Keratinocyte (primary cell): Measurements from ENCODE around the gene FHAD1. TPM values are rescaled to one million over a fixed set of nuclear protein-coding genes. Genes with fewer than 3 reads are reported as not detected.
A peak's percentile ranks its signal among the peaks of the same experiment; 100 is the strongest.

Source experiments
- DNase-seq: peaks from one replicate; pipeline ENCODE4 v3.0.0-alpha.2; 2011; ENCODE audit warnings: low read depth, missing footprints, low spot score
- FAIRE-seq: peaks from 2 replicates; lab custom pipeline; 2011; peaks lifted over from hg19 to GRCh38; lab: Jason Lieb, UNC
- H2AFZ ChIP-seq: 2 replicates; pipeline ENCODE4 v1.6.0; 2012; ENCODE audit warnings: low read length, control low read depth, inconsistent platforms; ENCODE audit not compliant: control insufficient read depth
- H3K27ac ChIP-seq: 2 replicates; pipeline ENCODE4 v1.5.1; 2011; ENCODE audit warnings: low read length; ENCODE audit not compliant: control insufficient read depth, insufficient read depth
- H3K27me3 ChIP-seq: 3 replicates; pipeline ENCODE4 v1.6.0; 2011; ENCODE audit warnings: low read length; ENCODE audit not compliant: control insufficient read depth, insufficient read depth; ENCODE audit errors: extremely low read depth
- H3K36me3 ChIP-seq, 2 experiments: 2 replicates in 1 of 2; 3 replicates in 1 of 2; pipeline ENCODE4 v1.5.1; 2011; ENCODE audit warnings: low read length in 2 of 2, mild to moderate bottlenecking in 1 of 2; ENCODE audit not compliant: control insufficient read depth in 2 of 2, insufficient read depth in 2 of 2; ENCODE audit errors: extremely low read depth in 1 of 2
- H3K4me1 ChIP-seq: 3 replicates; pipeline ENCODE4 v1.5.1; 2011; ENCODE audit warnings: low read length; ENCODE audit not compliant: control insufficient read depth, insufficient read depth; ENCODE audit errors: extremely low read depth
- H3K4me2 ChIP-seq: 3 replicates; pipeline ENCODE4 v1.6.0; 2011; ENCODE audit warnings: low read depth, low read length; ENCODE audit not compliant: control insufficient read depth, insufficient read depth; ENCODE audit errors: extremely low read depth
- H3K4me3 ChIP-seq, 3 experiments: fragments of 200-600 bp in 1 of 3; sonication (generic) in 1 of 3; 2 replicates in 2 of 3; 3 replicates in 1 of 3; pipeline ENCODE4 v1.5.1; 2011 to 2016; ENCODE audit warnings: low read length in 3 of 3, mild to moderate bottlenecking in 3 of 3, control low read depth in 2 of 3, inconsistent platforms in 1 of 3, low read depth in 1 of 3, mixed read lengths in 1 of 3, mixed run types in 1 of 3, moderate library complexity in 1 of 3; ENCODE audit not compliant: control insufficient read depth in 2 of 3, insufficient read depth in 2 of 3; ENCODE audit errors: extremely low read depth in 1 of 3
- H3K79me2 ChIP-seq: 2 replicates; pipeline ENCODE4 v1.6.0; 2012; ENCODE audit warnings: low read length; ENCODE audit not compliant: control insufficient read depth, insufficient read depth
- H3K9ac ChIP-seq: 3 replicates; pipeline ENCODE4 v1.6.0; 2011; ENCODE audit warnings: low read length; ENCODE audit not compliant: control insufficient read depth, insufficient read depth; ENCODE audit errors: extremely low read depth
- H3K9me1 ChIP-seq: 3 replicates; pipeline ENCODE4 v1.6.0; 2011; ENCODE audit warnings: low read length; ENCODE audit not compliant: control insufficient read depth, insufficient read depth; ENCODE audit errors: extremely low read depth
- H3K9me3 ChIP-seq: 2 replicates; pipeline ENCODE4 v1.5.1; 2012; ENCODE audit warnings: low read depth, low read length; ENCODE audit not compliant: control insufficient read depth
- H4K20me1 ChIP-seq: 3 replicates; pipeline ENCODE4 v1.6.0; 2011; ENCODE audit warnings: low read length; ENCODE audit not compliant: control insufficient read depth, insufficient read depth; ENCODE audit errors: extremely low read depth
- EZH2 ChIP-seq: IDR thresholded peaks from one replicate; pipeline ENCODE4 v1.6.1; 2012; ENCODE audit warnings: inconsistent platforms, mild to moderate bottlenecking, low read length, moderate library complexity
- dilution Hi-C: fragments of 300-500 bp; cut with MboI; formaldehyde crosslinking; loops from one replicate; pipeline ENCODE4 v1.7.0; 2020; ENCODE audit warnings: low sequenced_read_pairs; ENCODE audit not compliant: extremely low pct_ligation_motif_present
- polyA minus RNA-seq, 3 experiments: library from RNA; depleted of rRNA, polyadenylated mRNA; stranded (reverse); fragments of >200 nt; gene quantifications; 1 replicate in 1 of 3; 2 replicates in 1 of 3; 3 replicates in 1 of 3; pipeline ENCODE4 v1.2.3, GENCODE V29; 2011
- polyA plus RNA-seq, 5 experiments: library from polyadenylated mRNA; depleted of rRNA in 3 of 5; stranded (reverse) in 3 of 5; stranded (forward) in 1 of 5; unstranded in 1 of 5; fragments of >200 nt; gene quantifications; 1 replicate in 1 of 5; 2 replicates in 3 of 5; 3 replicates in 1 of 5; pipeline versions ENCODE4 v1.2.1 to v1.2.3, GENCODE V29; 2011 to 2012; ENCODE audit warnings: missing spikeins in 2 of 5, low read depth in 1 of 5, low replicate concordance in 1 of 5
- TF ChIP-seq, protein P1 (sequence below), 3 experiments: IDR thresholded peaks in 1 of 3; conservative IDR thresholded peaks in 1 of 3; optimal IDR thresholded peaks in 1 of 3; 2 replicates in 2 of 3; 3 replicates in 1 of 3; pipeline versions ENCODE3 to v1.5.1; 2011; ENCODE audit warnings: low read length in 3 of 3, mild to moderate bottlenecking in 3 of 3, moderate library complexity in 2 of 3, control low read depth in 1 of 3, inconsistent platforms in 1 of 3; ENCODE audit not compliant: insufficient read depth in 2 of 3; ENCODE audit errors: extremely low read depth in 1 of 3

The FHAD1 gene
- polyA plus RNA-seq (0.09 to 0.18 TPM (median 0.12 TPM) in 3 replicates), polyA minus RNA-seq (0.10 TPM in 1 of 3 replicates, not detected in the others)
- not detected for polyA plus RNA-seq (2011; ENCODE audit: low read depth)
- polyA plus RNA-seq (2011; cell fraction: cytosol; rRNA removed), result 0.09 and 0.10 TPM in 2 replicates
- 0.11 and 0.16 TPM in 2 replicates for polyA plus RNA-seq (2011; cell fraction: nucleus; rRNA removed)
- polyA plus RNA-seq (2012; ENCODE audit: low replicate concordance), result 0.14 TPM in 1 of 2 replicates, not detected in the other
- polyA minus RNA-seq (2011; cell fraction: cytosol; rRNA and poly(A)+ RNA removed), result not detected
- not detected in 2 replicates for polyA minus RNA-seq (2011; cell fraction: nucleus; rRNA and poly(A)+ RNA removed)

DNA sequence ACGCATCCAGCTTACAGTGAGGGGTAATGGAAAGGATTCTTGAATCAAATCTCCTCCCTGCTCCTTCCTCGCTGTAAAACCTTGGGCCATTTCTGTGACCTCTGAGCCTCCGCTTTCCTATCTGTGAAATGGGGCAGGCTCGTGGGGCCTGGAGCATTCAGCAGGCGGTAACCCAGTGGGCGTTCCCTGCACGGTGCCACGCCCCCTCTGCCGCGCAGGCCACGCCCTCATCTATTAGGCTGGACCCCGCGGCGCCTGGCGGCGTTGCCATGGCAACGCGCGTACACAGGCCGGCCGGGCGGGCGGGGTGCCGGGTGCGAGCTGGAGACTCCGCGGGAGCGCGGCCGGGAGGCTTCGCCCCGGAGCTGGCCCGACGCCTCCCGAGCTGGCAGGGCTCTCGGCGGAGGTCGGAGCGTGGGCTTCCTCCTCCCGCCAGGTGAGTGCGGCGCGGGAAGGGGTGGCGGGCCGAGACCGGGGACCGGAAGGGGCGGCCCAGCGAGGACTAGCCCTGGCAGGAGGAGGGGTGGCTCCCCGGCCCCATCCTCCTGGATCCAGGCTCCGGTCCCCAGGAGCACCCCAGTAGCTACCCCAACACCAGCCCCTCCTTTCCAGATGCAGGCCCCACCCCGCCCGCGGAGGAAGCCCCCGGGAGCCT is at the start of gene FHAD1:
Gene FHAD1, plus strand, starts transcription at position 264 of the 655 bp plus-strand sequence. CDS start 4,562 bp downstream, outside the sequence.
- no peaks in the 10 kb centered on the region for H3K9me1 ChIP-seq
- H3K4me3 ChIP-seq, result peak within 1 kb of the TSS; percentile 23 to 34 (median 33)
- peak within 1 kb of the TSS; percentile 49 for H3K4me2 ChIP-seq
- no peaks in the 10 kb centered on the region for H3K79me2 ChIP-seq
- no peaks in the 10 kb centered on the region for H3K27me3 ChIP-seq
- H4K20me1 ChIP-seq, result no peaks in the 10 kb centered on the region
- H2AFZ ChIP-seq, result peak within 1 kb of the TSS; percentile 78
- H3K9me3 ChIP-seq, result no peaks in the 10 kb centered on the region
- no peaks in the 10 kb centered on the region for H3K36me3 ChIP-seq
- peak within 1 kb of the TSS; percentile 35 for H3K9ac ChIP-seq
- TF ChIP-seq, protein P1, sequence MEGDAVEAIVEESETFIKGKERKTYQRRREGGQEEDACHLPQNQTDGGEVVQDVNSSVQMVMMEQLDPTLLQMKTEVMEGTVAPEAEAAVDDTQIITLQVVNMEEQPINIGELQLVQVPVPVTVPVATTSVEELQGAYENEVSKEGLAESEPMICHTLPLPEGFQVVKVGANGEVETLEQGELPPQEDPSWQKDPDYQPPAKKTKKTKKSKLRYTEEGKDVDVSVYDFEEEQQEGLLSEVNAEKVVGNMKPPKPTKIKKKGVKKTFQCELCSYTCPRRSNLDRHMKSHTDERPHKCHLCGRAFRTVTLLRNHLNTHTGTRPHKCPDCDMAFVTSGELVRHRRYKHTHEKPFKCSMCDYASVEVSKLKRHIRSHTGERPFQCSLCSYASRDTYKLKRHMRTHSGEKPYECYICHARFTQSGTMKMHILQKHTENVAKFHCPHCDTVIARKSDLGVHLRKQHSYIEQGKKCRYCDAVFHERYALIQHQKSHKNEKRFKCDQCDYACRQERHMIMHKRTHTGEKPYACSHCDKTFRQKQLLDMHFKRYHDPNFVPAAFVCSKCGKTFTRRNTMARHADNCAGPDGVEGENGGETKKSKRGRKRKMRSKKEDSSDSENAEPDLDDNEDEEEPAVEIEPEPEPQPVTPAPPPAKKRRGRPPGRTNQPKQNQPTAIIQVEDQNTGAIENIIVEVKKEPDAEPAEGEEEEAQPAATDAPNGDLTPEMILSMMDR (optimal IDR thresholded peaks at IDR 0.05 in 1 of 3, IDR thresholded peaks at IDR 0.05 in 1 of 3, conservative IDR thresholded peaks at IDR 0.05 in 1 of 3; ENCODE audit: extremely low read depth in 1 of 3, insufficient read depth in 2 of 3, low read length in 3 of 3), result no peak
- H3K4me1 ChIP-seq, result peaks cover 14% of the 10 kb centered on the region
- no peak for FAIRE-seq
- H3K27ac ChIP-seq, result peak within 1 kb of the TSS; percentile 13
- no peak for DNase-seq
- dilution Hi-C loops, result no loop called here

DNA sequence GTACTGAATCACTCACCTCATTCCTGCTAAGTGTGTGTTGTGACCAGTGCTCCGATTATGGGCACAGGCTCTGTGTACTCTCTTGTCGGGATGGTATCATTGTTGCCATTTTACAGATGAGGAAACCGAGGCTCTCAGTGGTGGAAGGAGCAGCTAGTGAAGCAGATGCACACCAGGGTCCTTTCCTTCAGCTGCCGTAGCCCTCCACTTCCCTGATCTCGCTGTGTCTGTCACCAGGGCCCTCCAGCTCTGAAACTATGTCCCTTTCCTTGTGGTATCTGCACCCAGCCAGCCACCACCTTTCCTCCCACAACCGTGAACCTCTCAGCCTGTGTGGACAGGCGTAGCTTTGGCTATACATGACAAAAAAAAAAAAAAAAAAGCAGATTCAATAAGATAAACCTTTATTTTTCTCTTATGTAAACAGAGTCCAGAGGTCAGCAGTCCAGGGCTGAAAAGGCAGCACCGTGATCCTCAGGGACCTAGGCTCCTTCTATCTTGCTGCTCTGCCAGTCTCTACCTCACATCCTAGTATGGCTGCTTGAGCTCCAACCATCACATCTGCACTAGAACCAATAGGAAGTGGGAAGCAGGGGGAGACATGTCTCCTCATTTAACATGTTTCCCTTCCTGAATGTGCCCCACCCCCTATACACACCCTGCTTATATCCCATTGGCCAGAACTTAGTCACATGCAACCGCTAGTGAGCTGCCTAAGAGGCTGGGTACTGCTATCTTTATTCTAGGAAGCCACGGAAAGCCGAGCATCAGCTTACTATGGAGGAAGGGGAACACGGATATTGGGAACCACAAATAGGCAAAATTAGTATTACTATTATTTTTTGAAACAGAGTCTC is 49.2 kb upstream of the FHAD1 start:
- Histone ChIP-seq H3K27me3 (no peaks in the 10 kb centered on the region), H3K36me3 (peaks cover 6 to 9% of the 10 kb centered on the region in 2 experiments), H3K27ac (no peak overlapping the region), H3K79me2 (peaks cover 38% of the 10 kb centered on the region), H3K4me2 (no peak overlapping the region), H3K9me3 (no peaks in the 10 kb centered on the region), H3K4me3 (no peak overlapping the region), H2AFZ (no peak overlapping the region), H3K9me1 (peaks cover 2% of the 10 kb centered on the region), H3K9ac (no peak overlapping the region), H4K20me1 (peaks cover 14% of the 10 kb centered on the region), H3K4me1 (peaks cover 27% of the 10 kb centered on the region)
- TF ChIP-seq, protein P1 (optimal IDR thresholded peaks at IDR 0.05 in 1 of 3, IDR thresholded peaks at IDR 0.05 in 1 of 3, conservative IDR thresholded peaks at IDR 0.05 in 1 of 3; ENCODE audit: extremely low read depth in 1 of 3, insufficient read depth in 2 of 3, low read length in 3 of 3), result no peak
- TF ChIP-seq EZH2, result no peak
- DNase-seq (no peak), FAIRE-seq (no peak)
- dilution Hi-C loops, result no loop called here
